Stimulated activated naive CD4-positive, alpha-beta T cell treated with Interleukin-2 at 50 U/mL for 16 hours (primary cell): Measurements from ENCODE around the gene ORMDL2.
"Not testable (repeated sequence)": the region's sequence is repeated elsewhere in the genome, so short reads cannot be mapped to it uniquely, and the experiment has no call there.

Experiments used
- DNase-seq: peaks from one replicate; lab custom pipeline; 2025; lab: John Stamatoyannopoulos, UW

The ORMDL2 gene

DNA sequence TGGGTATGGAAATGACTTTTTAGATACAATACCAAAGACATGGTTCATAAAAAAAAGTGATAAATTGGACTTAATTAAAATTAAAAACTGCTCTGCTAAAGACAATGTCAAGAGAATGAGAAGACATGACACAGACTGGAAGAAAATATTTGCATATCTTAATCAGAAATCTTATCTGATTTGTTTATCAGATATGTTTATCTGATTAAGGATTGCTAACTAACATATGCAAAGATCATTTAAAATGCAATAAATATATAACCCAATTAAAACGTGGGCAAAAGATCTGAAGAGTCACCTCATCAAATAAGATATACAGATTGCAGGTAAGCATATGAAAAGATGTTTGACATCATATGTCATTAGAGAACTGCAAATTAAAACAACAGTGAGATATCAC is 34.9 kb downstream of the ORMDL2 start:
- no peak for DNase-seq

DNA sequence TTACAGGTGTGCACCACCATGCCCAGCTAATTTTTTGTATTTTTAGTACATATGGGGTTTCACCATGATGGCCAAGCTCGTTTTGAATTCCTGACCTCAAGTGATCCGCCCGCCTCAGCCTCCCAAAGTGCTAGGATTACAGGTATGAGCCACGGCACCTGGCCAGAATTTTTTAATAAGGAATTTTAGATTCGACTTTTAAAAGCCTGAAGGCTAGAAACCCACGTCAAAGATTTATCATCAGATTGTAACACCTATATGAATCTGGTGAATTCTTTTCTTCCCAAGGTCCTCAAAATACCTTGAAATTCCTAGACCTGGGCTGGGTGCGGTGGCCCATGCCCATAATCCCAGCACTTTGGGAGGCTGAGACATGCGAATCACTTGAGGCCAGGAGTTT is 43.6 kb downstream of the ORMDL2 start:
- no peak for DNase-seq

DNA sequence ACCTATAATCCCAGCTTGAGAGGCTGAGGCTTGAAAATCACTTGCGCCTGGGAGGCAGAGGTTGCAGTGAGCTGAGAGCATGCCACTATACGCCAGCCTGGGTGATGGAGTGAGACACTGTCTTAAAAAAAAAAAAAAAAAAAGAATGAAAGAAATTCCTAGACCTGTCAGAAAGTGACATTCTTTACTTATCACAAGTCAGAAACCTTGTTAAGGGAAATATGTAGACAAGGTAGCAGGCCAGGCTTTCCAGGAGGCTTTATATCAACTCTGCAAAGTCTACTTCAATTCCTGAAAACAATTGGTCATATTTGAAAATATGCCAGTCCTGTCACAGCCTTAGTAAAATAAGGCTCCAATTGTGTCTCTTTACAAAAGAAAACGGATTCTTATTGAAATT is 44.0 kb downstream of the ORMDL2 start:
- DNase-seq = no peak

DNA sequence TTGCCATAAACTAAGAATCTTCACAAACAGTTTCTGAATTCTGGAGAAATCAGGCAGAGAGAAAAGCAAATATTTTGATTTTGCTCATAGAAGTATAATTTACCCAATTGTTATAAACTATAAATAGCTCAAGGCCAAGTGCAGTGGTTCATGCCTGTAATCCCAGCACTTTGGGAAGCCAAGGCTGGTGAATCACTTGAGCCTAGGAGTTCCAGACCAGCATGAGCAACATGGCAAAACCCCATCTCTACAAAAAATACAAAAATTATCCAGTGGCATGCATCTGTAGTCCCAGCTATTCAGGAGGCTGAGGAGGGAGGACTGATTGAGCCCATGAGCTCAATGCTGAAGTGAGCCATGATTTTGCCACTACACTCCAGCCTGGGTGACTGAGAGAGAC is 44.4 kb downstream of the ORMDL2 start:
- no peak for DNase-seq

DNA sequence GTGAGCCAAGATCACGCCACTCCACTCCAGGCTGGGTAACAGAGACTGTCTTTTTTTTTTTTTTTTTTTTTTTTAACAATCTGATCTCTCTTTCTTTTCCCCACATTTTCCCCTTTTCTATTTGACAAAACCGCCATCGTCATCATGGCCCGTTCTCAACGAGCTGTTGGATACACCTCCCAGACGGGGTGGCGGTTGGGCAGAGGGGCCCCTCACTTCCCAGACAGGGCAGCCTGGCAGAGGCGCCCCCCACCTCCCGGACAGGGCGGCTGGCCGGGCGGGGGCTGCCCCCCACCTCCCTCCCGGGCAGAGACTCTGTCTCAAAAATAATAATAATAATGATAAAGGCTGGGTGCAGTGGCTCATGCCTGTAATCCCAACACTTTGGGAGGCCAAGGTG is 45.1 kb downstream of the ORMDL2 start:
- DNase-seq = not testable (repeated sequence)

DNA sequence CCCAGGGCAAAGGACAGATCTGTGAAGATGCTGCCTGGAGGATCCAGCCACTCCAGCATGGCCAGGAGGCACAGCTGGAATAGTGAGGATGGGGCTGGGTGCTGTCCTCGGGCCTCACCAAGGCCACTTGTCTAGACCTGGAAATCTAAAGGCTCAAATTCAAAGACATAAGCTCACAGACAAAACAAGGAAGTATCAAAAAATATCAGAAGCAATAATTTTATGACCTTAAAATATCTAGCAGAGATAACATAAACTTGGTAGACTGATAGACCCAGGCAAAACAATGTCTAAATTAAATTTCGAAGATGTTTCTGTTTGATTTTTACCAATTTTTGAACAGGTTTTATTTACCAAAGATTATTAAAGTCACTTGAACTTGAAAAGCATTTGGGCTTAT is 47.5 kb downstream of the ORMDL2 start:
- no peak for DNase-seq

DNA sequence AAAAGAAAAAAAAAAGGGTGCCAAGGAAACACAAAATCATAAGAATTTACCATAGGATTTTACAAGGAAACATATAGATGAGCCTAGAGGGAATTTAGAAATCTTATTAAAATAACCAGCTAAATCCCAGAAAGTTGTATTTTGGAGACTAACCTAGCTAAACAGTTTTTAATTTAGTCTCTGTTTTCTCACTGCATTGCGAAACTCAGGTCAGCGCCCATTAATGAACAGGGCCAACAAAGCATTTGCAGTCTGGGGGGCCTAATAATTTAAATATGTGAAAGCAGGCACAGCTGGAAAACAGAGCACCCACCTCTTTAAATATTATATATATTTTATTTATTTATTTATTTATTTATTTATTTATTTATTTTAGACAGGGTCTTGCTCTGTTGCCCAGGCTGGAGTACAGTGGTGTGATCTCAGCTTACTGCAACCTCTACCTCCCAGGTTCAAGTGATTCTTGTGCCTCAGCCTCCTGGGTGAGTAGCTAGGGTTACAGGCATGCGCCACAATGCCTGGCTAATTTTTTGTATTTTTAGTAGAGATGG is 48.7 kb downstream of the ORMDL2 start:
- not testable (repeated sequence) for DNase-seq
